Stimulated activated CD4-positive, alpha-beta T cell treated with anti-CD3 and anti-CD28 coated beads, TNF-alpha, amount 100 ng/mL, for 1 hour (primary cell): ENCODE measurements around the gene CAMK1D.
"Not testable (repeated sequence)": the region's sequence is repeated elsewhere in the genome, so short reads cannot be mapped to it uniquely, and the experiment has no call there.

Experiments used
- DNase-seq, 3 donors: peaks; one replicate each; pipeline ENCODE4 v3.0.0-alpha.2; 2020; ENCODE audit warnings: low read depth in 3 of 3, low spot score in 1 of 3

CAMK1D gene

DNA sequence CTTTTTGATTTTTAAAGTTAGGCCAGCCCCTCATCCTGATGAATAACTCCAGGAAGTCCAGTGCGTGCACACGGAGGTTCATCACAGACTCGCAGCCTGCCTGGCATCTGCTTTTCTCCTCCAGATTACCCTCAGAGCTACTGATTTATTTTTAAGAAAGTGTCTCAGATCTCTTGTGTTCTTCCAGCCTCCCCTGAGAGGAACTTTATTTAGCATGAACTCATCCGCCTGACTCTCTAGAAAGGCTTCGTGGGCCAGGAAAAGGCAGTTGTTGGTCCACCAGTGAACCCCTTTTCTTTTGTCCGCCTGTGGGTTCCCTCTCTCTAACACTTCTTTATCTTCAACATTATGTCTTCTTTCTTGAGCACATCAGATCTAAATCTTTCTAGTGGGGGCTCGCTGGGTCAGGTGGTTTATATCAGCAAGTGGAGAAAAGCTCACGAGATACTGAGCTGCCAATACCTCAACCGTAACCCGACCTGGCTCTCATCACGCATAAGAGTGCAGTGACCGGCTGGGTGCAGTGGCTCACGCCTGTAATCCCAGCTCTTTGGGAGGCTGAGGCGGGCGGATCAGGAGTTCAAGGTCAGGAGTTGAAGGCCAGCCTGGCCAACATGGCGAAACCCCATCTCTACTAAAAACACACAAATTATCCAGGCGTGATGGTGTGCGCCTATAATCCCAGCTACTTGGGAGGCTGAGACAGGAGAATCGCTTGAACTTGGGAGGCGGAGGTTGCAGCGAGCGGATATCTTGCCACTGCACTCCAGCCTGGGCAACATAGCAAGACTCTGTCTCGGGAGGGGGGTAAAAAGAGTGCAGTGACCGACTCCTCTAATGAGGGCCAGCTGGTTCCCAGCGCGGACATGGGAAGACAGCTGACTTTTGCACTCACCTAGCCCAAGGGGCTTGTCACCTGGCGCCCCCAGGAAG is 489.9 kb downstream of the CAMK1D start:
- no peak for DNase-seq

DNA sequence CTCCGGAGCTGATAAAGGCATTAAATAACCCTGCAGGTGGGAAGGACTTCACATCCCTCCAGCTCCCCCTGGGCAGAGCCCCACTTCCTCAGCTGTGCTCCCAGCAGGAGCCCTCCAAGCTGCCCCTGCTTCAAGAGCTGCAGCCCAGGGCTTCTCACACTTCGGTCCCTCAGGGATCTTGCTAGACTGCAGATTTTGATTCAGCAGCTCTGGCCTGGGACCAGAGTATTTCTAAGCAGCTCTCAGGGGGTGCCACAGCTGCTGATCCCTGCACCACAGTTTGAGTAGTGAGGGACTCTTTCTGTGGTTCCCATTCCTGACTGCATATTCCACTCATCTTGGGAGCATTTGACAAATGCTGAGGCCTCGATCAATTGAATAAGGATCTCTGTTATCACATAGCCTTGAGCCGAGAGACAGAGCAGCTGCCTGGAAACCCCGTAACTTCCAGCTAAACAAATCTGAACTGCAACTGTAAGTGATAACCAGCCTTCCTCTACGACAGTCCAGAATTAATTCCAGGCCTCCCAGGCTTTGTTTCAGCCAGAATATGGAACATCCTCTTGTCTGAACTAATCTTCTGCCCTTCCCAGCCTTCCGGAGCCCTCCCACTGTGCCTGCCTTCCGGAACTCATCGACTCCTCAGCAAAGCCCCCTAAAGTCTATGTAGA is 490.7 kb downstream of the CAMK1D start:
- DNase-seq, result no peak

DNA sequence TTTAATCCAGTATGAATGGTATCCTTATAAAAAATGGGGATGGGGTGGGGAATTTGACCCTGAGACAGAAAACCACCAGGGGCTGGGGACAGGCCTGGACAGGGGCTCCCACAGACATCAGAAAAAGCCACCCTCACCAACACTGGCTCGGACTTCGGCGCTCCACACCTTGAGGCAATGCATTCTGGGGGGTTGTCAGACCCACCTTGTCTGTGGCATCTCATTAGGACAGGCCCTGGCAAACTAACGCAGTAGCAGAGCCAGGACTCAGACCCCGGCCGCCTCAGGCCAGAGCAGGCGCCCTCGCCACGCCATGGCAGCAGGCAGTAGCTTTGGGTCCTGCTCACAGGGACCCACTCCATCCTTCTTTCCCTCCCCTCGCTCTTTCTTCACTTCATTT is 492.1 kb downstream of the CAMK1D start:
- no peak for DNase-seq

DNA sequence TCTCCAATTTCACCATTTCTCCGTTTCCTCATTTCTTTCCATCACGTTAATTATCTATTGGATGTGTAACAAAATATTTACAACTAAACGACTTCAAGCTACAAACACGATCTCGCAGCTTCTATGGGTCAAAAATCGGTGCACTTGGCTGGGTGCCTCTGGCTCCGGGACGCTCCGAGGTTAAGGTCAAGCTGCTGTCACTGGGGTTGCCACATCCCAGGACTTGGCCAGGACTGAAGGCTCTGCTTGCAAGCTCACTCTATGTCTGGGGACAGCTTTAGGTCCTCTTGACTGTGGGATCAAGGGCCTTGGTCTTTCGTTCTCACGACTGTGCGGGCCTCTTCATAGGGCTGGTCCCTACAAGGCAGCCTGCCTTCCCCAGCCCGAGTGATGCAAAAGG is 492.5 kb downstream of the CAMK1D start:
- DNase-seq, result no peak

DNA sequence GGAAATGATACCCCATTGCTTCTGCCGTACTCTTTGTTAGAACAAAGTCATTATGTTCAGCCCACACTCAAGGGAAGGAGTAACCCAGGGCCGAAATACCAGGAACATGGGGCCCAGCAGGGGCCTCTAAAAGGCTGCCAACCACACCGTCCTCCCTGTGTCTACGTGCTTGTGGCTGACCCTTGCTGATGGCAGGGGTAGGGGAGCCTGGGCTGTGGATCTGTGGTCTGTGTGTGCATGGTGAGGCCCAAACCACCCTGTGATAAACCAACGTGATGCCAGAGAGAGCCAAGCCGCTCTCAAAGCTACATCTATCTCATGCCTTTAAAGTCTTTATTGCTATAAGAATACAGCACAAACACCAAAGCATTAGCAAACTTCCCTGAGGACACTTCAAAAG is 493.0 kb downstream of the CAMK1D start:
- no peak for DNase-seq

DNA sequence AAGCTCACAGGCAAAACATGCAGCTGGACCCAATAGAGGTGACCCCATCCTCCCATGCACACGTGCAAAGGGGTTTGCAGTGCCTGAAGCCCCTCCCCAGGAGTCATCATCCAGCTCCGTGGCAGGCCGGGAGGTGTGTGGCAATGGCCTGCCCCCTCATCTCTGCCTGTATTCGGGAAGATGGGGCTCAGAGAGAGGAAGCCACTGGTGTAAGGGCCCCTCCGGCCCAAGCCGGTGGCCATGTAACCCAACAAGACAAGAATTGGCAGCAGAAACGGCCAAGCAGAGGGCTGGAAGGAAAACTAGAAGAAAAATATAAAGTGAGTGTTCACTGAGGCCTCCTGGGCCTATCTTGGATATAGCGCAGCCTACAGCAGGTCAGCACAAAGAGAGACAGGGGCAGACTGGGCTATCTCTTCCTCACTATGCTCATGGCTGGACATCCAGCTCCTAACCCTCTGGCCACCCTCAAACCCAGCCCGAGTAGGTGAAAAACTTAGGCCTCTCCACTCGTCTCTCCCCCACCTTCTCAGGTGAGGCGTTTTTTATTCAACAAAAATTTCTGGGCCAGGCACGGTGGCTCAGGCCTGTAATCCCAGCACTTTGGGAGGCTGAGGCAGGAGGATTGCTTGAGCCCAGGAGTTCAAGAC is 494.1 kb downstream of the CAMK1D start:
- DNase-seq, result no peak

DNA sequence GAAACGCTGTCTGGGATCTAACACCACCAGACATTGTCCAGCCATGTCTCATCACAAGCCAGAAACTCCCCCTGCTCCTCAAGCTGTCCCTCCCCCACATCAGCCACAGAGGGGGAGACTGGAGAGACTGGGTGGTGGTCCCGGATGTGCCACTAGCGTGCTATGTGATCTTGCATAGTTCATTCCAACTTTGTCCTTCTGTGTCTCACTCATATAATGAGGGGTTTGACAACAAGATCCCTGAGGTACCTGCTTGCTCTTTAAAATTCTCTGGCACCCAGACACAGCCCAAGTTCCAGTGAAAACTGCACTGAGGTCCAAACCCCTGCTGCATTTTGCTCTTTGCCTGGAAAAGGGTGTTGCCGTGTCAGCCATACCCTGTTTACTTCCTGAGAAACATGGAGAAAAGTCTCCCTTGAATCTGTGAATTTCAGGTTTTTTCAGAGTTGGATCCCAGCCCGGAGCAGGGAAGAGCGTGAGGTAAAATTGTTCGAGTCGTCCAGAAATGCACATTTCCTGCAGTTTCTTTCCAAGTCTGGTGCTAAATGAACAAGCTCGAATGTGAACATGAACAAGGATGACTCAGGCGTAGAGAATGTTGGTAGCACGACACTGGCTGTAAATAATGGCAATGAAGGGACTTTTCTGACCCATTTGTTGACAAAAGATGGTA is 495.6 kb downstream of the CAMK1D start:
- DNase-seq, result no peak

DNA sequence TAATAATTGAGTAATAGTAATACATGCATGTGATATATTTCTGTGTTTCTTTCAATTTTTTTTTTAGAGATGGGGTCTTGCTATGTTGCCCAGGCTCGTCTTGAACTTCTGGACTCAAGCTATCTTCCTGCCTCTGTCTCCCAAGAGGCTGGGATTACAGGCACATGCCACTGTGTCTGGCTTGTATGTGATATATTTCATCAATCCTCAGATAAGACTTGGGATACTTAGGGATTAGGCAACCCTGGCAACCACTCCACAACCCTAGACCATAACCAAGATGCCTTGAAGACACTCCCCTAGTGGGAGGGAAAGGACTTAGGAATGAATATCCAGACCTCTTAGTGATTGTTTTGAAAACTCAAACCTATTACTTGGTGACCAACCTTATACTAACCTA is 497.4 kb downstream of the CAMK1D start:
- DNase-seq, result no peak

DNA sequence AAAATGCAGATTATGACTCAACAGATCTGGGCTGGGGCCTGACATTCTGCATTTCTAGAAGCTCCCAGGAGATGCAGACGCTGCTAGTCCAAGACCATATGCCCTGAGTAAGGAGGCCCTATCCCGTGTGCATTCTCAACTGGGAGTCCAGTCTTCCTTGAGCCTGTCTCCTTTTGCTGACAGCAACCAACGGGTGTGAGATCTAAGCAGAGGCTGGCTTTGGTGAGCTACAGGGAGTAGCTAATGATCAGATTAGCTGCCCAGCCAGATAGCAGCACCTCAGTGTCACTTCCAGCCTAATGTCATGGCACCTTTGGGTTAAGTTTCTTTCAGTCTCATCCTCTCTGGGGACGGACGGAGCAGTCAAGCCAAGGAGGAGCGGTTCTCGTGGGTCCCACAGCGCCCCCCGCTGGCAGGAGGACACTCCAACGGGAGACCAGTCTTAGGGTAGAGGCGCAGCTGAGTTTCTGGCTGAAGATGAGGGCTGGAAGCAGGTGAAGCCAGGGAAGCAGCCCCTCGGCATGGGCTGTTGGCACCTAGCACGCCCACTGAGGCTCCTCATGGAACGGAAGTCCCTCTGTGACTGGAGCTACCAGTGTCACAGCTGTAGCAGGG is 498.1 kb downstream of the CAMK1D start:
- no peak for DNase-seq

DNA sequence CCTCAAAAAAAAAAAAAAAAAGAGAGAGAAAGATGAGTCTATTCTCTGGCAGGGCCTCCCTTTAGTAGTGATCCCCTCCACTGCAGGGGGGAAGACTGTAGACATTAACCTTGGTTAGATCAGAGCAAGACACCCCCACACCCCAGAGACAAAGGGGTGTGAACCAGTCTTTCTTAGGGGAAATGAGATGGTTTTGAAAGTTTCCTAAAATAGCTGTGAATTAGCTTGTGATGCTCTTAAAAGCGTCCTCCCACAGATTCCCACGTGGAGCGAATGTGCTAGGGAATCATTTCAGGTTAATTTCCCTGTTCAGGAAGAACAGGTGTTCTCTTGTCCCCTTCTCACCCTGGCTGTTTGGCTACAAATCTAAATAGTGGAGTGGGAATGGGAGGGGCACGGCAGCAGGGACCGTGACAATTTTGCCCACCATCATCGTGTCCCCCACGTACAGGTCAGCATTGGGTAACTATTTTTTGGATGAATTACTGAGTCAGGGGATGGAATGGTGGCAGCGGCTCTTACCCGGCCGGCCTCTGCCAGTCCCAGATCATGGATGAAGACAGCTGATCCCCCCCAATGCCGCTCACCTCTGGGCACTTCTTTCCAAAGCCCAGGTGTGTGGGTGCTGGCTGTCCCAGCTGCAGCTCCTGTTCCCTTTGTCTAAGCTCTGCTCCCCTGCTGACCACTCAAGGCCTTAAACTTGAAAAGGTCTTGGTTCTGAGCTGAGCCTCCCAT is 499.3 kb downstream of the CAMK1D start:
- DNase-seq, result no peak

DNA sequence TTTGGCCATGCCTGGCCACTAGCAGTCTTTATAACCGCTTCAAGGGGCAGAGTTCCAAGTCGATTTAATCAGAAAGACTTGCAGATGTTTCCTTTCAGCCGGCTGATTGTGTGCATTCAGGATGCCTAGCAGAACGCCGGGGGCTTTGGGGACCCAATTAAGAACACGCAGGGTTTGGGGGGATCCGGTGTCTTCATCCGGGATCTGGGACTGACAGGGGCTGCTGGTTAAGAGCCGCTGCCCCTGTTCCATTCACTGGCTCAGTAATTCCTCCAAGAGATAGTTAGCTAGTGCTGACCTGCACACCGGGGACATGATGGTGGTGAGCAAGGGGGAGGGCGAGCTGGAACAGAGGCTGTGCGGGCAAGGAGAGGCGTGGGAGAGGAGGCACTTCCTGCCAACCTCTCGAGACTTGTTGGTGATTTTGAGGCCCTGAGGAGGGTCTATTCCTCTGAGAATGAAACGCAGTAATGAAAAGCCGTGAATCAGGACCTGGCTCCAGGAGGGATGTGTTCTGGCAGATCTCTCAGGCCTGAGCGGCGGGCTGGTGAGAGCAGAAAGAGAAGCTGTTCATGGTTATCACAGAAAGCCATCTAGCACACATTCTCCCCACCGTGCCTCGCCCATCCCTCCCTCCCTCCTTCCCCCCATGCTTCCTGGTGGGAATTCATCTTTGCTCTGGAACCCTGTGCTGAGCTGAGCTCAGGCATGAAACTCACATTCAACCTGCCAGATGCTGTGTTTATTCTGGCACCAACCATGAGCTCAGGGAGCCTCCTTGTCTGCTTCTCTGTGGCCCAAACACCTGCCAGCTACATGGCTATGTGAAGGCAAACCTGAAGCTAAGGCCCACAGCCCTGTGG is 500.2 kb downstream of the CAMK1D start:
- DNase-seq, result no peak

DNA sequence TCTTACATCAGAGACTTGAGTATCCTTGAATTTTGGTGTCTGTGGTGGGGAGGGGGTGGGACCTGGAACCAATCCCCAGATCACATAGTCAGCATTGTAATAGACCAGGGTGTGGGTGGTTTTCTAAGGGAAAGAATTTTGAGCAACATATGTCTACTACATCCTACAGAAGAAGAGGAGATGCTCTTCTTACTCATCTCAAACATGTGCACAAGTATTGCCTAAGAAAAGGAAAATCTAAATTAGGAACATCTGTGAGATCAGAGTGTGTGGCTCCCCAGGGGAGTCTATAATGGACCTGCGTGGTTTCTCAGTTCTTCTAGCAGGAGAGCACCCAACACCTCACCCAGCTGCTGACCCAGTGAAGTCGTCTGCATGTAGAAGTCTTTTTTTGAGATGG is 503.3 kb downstream of the CAMK1D start:
- no peak for DNase-seq

DNA sequence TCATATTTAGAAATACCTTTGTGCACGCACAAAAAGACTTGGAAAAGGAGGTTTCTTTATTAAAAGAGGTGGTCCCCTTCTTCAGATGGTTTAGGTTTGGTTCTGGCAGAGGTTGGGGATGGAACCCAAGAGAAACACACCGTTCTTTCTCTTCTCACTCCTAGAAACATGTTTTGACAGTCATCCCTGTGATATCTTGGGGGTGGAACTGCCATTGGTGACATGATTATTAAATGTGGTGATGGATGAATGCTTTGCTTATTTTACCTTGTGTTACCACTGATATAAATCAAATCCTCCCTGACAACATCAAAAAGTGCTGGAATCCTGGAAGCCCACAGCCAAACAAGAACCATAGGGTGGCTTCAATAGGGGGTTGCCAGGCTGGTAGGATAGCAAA is 505.6 kb downstream of the CAMK1D start:
- no peak for DNase-seq

DNA sequence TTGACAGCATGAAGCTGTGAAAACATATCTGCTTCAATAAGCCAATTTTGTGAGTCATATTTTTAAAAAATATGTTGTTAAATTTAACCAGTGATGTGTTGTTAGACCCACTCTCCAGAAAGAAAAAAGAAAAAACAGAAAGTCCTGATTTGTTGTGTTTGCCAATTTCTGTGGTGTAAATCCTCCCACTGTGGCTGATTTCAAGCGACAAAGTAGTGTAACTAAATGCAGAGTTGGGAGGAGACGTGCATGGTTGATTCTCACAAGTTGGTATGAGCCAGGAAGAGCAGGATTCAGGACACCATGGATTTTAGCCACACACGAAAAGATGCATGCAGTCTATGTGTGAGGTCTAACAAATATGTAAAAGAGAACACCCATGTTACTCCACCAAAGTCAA is 513.1 kb downstream of the CAMK1D start:
- DNase-seq, result no peak

DNA sequence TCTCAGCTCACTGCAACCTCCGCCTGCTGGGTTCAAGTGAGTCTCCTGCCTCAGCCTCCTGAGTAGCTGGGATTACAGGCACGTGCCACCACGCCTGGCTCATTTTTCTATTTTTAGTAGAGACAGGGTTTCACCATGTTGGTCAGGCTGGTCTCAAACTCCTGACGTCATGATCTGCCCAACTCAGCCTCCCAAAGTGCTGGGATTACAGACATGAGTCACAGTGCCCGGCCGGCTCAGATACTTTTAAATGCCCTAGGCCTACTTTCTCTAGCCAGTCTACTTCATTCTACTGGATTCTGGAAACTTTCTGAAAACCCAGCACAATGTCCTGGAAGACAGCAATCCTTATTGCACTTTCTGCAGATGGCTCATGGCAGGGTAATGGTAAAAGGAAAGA is 516.2 kb downstream of the CAMK1D start:
- not testable (repeated sequence) for DNase-seq

DNA sequence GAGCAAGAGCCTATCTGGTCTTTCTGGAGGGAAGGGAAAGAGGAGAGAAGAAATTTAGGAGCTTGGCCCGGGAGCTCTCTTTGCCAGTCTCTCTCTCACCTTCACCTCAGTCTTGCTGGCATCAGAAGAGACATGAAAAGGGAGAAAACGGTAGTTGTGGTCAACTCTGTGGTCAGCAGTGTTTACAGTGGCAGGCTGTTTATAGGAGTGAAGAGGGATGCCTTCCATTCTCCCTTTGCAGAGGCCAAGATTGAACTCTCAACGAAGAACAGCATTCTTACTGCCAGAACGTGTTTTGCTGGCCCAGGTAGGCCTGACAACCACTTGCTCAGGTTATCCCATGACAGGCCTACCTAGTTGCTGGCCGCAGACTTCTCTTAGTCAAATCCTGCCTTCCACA is 518.9 kb downstream of the CAMK1D start:
- no peak for DNase-seq

DNA sequence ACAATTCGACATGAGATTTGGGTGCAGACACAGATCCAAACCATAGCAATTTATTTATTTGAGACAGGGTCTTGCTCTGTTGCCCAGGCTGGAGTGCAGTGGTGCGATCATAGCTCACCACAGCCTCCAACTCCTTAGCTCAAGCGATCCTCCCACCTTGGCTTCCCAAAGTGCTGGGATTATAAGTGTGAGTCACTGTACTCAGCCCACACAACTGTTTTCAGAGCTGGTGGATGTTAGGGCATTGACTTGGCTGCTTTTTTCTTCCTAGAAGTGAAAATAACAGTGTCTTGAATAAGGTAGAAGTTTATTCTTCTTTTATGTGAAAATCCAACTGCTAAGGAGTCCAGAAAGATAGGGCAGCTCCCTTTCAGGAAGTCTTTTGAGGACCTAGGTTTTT is 520.1 kb downstream of the CAMK1D start:
- DNase-seq, result no peak

DNA sequence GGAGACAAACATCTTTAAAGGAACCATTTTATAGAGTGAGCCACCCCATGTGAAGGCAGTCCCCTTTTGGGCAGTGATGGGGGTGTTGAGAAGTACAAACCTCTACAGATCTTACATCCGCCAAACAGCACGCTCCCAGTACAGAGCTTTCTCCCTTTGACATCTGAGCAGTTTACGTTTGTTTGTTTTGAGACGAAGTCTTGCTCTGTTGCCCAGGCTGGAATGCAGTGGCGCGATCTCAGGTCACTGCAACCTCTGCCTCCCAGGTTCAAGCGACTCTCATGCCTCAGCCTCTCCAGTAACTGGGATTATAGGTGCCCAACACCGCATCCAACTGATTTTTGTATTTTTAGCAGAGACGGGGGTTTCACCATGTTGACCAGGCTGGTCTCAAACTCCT is 523.2 kb downstream of the CAMK1D start:
- DNase-seq, result no peak

DNA sequence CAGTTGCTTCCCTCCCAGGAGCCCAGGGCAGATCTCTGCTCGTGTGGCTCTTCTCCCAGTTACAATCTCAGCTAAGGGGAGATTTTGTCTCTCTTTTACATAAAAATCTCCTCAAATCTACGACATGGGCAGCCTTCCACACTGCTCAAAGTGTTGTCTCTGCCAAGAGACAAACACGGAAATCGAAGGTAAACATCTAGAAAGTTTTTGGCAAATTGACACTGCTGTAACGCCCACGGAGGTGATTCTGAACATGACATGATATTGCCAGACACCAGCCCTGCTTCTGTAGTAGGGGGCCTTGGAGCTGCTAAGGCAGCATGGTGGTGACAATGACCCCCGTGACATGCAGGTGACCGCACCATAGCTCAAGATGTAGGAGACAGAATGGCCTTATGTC is 523.8 kb downstream of the CAMK1D start:
- DNase-seq, result no peak

DNA sequence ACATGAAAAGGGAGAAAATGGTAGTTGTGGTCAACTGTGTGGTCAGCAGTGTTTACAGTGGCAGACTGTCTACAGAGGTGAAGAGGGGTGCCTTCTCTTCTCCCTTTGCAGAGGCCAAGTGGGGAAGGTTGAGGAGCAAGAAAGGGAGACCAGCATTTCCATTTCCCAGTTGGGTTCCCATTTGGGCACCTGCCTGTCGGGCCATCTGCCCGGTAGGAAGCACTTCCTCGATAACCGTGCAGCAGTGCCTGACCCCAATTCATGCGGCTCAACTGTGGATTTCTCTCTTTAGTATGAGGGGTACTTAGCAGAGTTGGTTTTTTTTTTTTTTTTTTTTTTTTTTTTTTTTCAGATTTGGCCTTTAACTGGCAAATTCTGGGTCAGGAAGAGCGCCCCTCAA is 525.2 kb downstream of the CAMK1D start:
- no peak for DNase-seq
